ENCODE measurements around the gene SPOCK2.

The SPOCK2 gene

DNA sequence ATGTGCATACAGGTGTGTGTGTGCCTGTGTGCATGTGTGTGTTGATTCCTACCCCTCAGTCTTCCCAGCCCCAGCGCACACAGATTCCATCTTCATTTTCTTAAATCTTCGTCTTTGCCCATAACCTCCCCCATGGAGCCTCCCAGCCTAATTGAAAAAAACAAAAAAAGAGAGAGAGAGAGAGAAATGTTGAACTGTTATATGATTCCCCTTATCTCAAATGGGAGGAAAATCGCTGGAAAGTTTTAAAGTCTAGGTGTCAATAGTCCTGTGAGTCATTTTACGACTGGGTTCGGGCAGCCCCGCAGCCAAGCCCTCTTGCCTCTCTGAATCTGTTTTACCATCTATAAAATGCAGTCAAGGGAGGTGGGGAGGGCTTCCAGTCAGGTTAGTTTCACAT lies 60.9 kb downstream of the SPOCK2 start:
- DNase-seq (ENCODE audit: low spot score in 2 of 2) = no peak
- Mint-ChIP-seq H3K9me3 (no peaks in the 10 kb centered on the region), H3K27ac (no peak overlapping the region), H3K4me3 (no peak overlapping the region), H3K36me3 (no peaks in the 10 kb centered on the region), H3K4me1 (no peaks in the 10 kb centered on the region)
- ATAC-seq = no peak

DNA sequence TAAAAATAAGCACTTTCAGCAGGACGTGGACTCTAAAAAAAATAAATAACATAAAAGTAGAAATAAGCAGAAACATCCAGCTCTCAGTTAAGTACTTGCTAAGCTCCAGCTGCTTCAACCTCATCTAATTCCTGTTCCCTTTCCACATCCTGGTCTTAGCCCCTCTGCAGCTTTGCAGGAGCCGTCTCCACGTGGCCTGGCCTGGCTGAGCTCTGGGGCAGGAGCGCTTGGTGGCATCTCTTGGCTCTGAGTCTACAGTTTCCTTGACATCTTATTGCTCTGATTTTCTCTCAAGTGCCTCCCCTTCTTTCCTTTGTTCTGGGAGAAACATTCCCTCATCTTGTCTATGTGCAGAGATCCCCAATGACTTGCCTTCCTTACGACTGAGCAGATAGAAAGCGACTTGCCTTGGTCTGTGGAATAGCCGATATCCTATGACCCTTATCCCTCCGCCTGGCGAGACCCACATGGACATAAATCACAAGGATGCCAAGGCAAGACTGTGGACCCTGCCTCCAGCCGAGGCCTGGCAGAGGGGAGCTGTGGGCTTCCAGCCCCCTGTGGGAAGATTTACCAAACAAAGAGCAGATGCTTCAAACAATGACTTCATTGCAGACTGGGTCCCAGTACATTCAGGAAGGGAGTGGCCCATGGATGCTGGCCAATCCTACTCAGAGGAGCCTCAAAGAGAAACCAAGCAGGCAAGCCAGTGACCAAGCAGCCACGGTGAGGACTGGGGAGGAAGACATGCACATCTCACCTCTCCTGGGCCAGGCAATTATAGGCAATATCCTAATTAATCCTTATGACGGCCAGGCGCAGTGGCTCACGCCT lies 61.9 kb downstream of the SPOCK2 start:
- no peaks in the 10 kb centered on the region for H3K4me1 Mint-ChIP-seq
- H3K27ac Mint-ChIP-seq = no peak overlapping the region
- H3K4me3 Mint-ChIP-seq = no peak overlapping the region
- no peak for DNase-seq (ENCODE audit: low spot score in 2 of 2)
- H3K36me3 Mint-ChIP-seq = no peaks in the 10 kb centered on the region
- ATAC-seq = no peak
- no peaks in the 10 kb centered on the region for H3K9me3 Mint-ChIP-seq

DNA sequence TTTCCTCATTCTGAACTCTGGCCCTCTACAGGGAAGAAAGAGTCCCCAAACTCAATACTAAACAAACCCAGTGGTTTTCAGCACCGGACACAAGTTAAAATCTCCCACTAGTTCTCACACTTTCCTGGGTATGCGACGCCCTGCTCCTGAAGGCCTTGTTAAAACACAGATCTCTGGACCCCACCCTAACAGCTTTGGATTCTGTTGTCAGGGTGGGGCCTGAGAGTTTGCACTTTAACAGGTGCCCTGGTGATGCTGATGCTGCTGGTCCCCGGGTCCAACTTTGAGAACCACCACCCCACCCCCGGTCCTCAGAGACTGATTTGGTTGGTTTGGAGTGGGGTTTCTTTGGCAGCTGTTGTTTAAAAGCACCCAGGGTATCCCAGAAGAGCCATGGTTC lies 62.5 kb downstream of the SPOCK2 start:
- Mint-ChIP-seq H3K9me3 (no peaks in the 10 kb centered on the region), H3K4me1 (peaks cover 6% of the 10 kb centered on the region), H3K4me3 (no peak overlapping the region), H3K36me3 (no peaks in the 10 kb centered on the region), H3K27ac (no peak overlapping the region)
- ATAC-seq (no peak), DNase-seq (ENCODE audit: low spot score in 2 of 2) (no peak)

DNA sequence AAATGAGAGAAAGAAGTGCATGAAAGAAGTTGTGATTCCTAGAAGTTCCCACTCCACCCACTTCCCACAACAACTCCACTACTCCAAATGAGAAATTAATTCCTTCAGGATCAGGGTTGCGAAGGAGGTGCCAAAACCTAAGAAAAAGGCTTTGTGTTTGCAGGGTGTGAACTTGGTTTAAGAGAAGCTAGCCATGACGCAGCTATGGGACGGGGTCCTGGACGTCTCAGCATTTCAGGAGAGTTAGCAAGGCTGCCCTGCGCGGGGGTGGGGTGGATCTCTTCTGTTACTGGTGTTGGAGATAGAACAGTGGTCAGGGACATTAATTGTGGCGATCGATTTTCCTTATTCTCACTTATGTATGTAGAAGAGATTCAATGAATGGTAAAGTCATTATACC lies 63.0 kb downstream of the SPOCK2 start:
- Mint-ChIP-seq H3K36me3 (no peaks in the 10 kb centered on the region), H3K4me1 (peaks cover 7% of the 10 kb centered on the region), H3K4me3 (no peak overlapping the region), H3K27ac (no peak overlapping the region), H3K9me3 (no peaks in the 10 kb centered on the region)
- DNase-seq (ENCODE audit: low spot score in 2 of 2) = no peak
- no peak for ATAC-seq

DNA sequence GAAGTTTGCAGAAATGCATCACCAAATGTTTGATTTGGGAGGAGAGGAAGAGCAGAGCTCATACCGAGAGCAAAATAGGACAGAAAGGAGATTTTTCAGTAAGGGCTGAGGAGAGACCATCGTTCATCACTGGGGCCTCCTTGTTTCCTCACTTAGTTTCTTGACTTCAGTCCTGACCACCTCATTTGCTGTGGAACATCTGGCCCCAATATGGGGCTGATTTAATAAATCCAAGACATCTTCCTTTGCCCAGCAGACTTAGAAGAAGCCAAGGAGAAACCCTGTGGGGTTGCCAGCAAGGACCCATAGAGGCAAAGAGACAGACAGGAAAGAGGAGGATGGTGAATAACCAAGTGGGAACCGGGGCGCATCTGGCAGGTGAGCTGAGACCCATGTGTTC lies 63.8 kb downstream of the SPOCK2 start:
- H3K4me1 Mint-ChIP-seq = peaks cover 7% of the 10 kb centered on the region
- H3K4me3 Mint-ChIP-seq = no peak overlapping the region
- ATAC-seq (no peak), DNase-seq (ENCODE audit: low spot score in 2 of 2) (no peak)
- no peaks in the 10 kb centered on the region for H3K36me3 Mint-ChIP-seq
- H3K9me3 Mint-ChIP-seq = no peaks in the 10 kb centered on the region
- no peak overlapping the region for H3K27ac Mint-ChIP-seq

DNA sequence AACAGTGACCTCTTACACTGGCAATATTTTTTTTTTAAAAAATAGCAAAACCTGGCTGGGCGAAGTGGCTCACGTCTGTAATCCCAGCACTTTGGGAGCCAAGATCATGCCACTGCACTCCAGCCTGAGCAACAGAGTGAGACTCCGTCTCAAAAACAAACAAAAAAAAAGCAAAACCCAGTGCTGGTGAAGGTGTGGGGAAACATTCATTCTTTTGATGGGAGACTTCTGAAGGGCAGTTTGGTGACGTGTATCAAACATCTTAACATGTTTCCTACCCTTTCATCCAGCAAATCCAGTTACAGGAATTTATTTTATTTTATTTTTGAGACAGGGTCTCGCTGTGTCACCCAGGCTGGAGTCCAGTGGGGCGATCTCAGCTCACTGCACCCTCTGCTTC lies 66.1 kb downstream of the SPOCK2 start:
- ATAC-seq (no peak), DNase-seq (ENCODE audit: low spot score in 2 of 2) (no peak)
- no peaks in the 10 kb centered on the region for H3K36me3 Mint-ChIP-seq
- H3K27ac Mint-ChIP-seq = no peak overlapping the region
- H3K4me1 Mint-ChIP-seq = peaks cover 7% of the 10 kb centered on the region
- no peak overlapping the region for H3K4me3 Mint-ChIP-seq
- H3K9me3 Mint-ChIP-seq = no peaks in the 10 kb centered on the region

DNA sequence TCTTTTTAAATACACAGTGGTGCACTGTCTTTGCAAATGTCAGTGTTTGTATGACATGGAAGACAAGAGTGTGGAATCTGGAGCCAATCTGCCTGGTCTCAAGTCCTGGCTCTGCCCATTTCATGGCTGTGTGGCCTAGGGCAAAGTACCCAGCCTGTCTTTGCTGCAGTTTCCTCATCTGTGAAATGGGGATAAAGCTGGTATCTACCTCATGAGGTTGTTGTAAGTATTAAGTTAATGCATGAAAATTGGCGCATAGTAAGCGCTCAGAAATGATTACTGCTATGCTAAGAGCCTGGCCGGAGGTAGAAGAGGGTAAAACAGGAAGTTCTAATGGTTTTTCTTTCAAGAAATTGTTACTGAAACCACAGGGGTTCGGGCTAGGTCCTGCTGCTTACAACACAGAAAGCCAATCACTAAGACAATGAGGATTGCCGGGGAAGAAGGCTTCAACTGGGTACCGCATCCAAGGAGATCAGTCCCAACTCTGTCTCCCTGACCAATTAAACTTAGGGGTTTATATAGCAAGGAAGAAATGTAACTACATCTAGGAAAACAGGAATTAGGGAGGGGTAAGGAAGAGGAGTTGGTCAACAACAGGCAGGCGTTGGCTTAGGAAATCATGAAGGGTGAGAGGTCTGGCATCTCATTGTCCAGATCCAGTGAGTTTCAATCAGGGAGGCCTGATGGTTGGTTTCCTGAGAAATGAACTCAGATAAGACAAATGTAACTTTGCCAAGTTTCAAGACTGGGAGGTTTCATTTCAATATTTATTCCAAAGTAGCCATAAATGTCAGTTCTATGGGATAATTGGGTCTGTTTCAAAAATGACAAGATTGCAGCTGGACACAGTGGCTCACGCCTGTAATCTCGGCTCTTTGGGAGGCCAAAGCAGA lies 67.2 kb downstream of the SPOCK2 start:
- H3K36me3 Mint-ChIP-seq = no peaks in the 10 kb centered on the region
- H3K4me1 Mint-ChIP-seq = peaks cover 7% of the 10 kb centered on the region
- DNase-seq (ENCODE audit: low spot score in 2 of 2) (no peak), ATAC-seq (no peak)
- H3K9me3 Mint-ChIP-seq = no peaks in the 10 kb centered on the region
- H3K4me3 Mint-ChIP-seq = no peak overlapping the region
- no peak overlapping the region for H3K27ac Mint-ChIP-seq

DNA sequence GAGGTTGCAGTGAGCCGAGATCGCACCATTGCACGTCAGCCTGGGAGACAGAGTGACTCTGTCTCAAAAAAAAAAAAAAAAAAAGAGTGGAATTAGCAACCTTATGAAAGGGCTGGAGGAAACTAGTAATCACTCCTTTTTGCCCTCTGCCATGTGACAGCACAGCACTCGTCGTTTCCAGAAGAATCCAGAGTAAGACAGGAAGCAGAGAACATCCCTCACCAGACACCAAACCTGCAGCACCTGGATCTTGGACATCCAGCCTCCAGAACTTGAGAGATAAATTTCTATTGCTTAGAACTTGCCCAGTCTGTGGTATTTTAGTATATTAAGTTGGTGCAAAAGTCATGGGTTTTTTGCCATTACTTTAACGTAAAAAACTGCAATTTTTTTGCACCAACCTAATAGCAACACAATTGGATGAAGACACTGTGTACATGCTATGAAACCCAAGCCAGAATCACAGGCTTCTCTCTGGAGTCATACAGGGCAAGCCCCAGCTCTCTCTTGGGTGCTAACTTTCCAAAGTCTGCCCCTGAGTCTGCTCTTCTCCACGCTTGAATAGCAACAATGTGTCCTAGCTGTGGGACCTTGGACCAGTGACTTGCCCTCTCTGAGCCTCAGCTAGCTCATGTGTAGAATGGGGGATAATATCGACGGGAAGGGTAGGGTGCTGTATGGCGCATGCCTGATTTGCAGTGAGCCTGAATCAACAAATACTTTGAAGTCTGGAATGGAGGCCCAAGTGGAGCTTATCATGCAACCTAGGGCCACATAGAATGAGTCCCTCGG lies 69.1 kb downstream of the SPOCK2 start:
- H3K36me3 Mint-ChIP-seq = no peaks in the 10 kb centered on the region
- H3K9me3 Mint-ChIP-seq = no peaks in the 10 kb centered on the region
- ATAC-seq (no peak), DNase-seq (ENCODE audit: low spot score in 2 of 2) (no peak)
- no peak overlapping the region for H3K4me3 Mint-ChIP-seq
- no peak overlapping the region for H3K27ac Mint-ChIP-seq
- H3K4me1 Mint-ChIP-seq = peaks cover 7% of the 10 kb centered on the region

DNA sequence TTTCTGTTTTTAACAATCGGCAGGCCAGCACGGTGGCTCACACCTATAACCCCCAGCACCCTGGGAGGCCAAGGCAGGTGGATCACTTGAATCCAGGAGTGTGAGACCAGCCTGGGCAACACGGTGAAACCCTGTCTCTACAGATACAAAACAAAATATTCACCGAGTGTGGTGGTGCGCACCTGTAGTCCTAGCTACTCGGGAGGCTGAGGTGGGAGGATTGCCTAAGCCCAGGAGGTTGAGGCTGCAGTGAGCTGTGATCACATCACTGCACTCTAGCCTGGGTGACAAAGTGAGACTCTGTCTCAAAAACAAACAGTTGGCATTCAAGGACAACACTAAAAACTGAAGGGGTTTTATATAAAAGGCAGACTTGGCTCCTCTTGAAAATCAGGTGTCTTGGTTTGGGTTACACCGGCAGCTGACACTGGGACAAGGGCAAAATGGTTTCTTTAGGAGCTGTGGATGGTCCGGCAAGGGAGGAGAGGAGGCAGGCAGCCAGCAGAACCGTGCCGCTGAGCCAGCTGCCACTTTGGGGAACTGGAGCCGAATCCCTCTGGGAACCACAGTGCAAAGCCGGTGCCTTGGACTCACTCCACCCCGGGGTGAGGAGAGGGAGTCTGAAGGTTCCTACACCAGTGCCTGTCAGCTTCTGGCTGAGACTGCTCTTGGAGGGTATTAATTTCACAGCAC lies 71.6 kb downstream of the SPOCK2 start:
- Mint-ChIP-seq H3K36me3 (peaks cover 4% of the 10 kb centered on the region), H3K9me3 (no peaks in the 10 kb centered on the region), H3K27ac (no peak overlapping the region), H3K4me1 (peaks cover 7% of the 10 kb centered on the region), H3K4me3 (no peak overlapping the region)
- DNase-seq (ENCODE audit: low spot score in 2 of 2) = no peak
- no peak for ATAC-seq

DNA sequence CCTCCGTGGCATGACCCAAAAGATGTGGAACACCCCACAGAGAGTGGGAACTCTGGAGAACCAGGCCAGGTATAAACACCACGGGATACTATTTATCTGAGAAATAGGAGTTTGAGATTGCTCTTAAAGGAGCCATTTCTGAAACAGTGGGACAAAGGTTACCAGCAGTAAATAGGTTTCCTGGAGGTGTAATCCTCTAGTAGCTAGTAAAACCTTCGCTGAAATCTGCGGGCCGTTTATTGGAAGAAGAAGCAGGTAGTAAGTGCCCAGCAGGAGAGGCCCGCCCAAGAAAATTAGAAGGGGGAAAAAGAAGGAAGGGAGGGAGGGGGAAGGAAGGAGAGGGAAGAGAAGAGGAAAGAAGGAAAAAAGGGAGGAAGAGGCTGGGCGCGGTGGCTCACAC lies 72.5 kb downstream of the SPOCK2 start:
- Mint-ChIP-seq H3K36me3 (peaks cover 4% of the 10 kb centered on the region), H3K27ac (no peak overlapping the region), H3K9me3 (no peaks in the 10 kb centered on the region), H3K4me1 (peaks cover under 1% of the 10 kb centered on the region), H3K4me3 (no peak overlapping the region)
- no peak for DNase-seq (ENCODE audit: low spot score in 2 of 2)
- no peak for ATAC-seq

DNA sequence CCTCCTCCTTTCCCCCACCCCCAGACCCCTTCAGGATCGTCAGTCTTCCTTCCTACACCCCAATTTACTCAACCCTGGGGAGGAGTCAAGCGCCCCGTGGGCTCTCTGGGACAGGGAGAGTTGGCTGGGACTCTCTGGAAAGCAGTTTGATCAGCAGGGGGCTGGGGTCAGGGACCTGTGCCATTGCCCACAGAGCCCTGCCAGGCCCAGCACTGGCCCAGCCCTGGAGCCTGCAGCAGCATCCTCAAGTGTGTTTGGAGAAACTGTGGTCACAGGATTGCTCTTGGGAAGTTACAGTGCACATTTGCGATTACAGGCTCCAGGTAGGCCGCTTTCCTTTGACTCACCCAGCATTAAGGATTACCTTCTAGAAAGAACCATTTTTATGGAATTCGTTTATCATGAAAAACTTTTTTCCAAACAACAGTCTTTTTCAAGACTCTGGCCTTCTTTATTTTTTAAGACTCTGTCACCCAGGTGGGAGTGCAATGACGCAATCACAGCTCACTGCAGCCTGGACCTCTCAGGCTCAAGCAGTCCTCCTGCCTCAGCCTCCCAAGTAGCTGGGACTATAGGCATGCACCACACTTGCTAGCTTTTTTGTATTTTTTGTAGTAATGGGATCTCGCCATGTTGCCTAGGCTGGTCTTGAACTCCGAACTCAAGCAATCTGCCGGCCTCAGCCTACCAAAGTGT lies 73.4 kb downstream of the SPOCK2 start:
- DNase-seq (ENCODE audit: low spot score in 2 of 2) (no peak), ATAC-seq (no peak)
- no peaks in the 10 kb centered on the region for H3K4me1 Mint-ChIP-seq
- no peak overlapping the region for H3K27ac Mint-ChIP-seq
- H3K9me3 Mint-ChIP-seq = no peaks in the 10 kb centered on the region
- peaks cover 4% of the 10 kb centered on the region for H3K36me3 Mint-ChIP-seq
- H3K4me3 Mint-ChIP-seq = no peak overlapping the region

DNA sequence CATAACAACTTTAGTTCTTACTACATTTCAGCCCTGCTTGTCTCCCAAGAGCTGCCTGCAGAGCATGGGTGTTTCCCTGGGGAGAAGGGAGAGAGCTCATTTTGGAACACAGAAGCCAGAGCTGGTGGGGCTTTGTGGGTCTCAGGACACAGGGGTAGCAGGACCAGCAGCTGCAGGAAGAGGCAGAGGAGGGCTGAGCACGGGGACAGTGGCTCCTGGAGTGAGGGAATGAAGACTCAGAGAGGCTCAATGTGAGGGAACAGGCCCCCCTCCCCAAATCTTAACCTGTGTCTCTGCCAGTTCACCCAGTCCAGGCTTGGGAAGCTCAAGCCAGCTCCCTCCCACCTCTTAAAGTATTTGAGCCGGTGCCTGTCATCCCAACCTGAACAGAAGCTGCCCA lies 74.2 kb downstream of the SPOCK2 start:
- DNase-seq (ENCODE audit: low spot score in 2 of 2) (no peak), ATAC-seq (no peak)
- Mint-ChIP-seq H3K27ac (no peak overlapping the region), H3K4me3 (no peak overlapping the region), H3K36me3 (peaks cover 4% of the 10 kb centered on the region), H3K9me3 (no peaks in the 10 kb centered on the region), H3K4me1 (no peaks in the 10 kb centered on the region)

DNA sequence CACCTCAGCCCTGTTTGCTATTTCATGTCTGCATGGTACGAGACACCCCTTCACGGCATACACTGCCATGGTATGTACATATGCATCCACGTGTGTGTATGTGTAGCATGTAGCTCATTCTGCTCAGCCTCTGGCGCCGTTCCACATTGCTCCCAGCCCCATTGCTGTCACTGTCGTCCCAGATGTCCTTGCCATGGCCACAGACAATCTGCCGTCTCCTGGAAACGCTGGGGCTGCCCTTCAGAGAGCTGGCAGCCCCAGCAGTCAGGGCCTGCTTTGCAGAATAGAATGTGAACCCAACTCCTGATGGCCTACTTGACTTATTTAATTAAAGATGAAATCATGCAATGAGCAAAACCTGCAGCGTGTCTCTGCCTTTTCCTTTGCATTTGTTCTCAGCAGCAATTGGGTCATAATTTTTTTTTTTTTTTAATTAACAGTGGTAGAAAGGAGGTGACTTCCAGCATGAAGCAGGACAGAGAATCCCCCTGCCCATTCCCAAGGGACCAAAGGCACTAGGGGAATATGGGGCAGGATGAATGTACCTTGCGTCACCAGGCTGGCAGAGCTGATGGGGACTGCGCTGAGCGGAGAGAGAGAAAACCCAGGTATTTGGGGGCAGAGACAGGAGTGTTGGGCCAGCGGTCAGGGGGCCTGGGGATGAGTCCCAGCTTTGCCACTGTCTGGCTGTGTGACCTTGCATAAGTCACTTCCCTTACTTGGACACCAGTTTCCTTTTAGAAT lies 75.0 kb downstream of the SPOCK2 start:
- H3K36me3 Mint-ChIP-seq = peaks cover 4% of the 10 kb centered on the region
- DNase-seq (ENCODE audit: low spot score in 2 of 2) = no peak
- H3K27ac Mint-ChIP-seq = no peak overlapping the region
- H3K9me3 Mint-ChIP-seq = no peaks in the 10 kb centered on the region
- H3K4me3 Mint-ChIP-seq = no peak overlapping the region
- no peaks in the 10 kb centered on the region for H3K4me1 Mint-ChIP-seq
- ATAC-seq = no peak

DNA sequence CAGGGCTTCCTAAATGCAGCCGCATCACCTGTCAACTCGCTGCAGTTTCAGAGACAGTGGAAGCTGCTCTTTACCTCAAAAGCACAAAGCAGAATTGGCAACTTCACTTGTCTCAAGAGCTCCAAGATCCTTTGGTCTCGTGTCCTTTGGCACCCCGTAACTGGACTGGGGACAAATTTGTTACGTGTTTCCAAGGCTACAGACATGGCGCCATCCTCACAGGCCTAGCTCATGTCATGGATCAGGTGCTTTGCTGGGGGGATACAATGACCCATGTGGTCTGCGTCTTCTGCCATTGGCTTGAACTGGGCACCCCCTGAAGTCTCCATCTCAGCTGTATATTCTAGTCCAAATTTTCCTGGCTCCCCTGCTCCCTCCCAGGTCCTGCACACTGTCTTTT lies 75.6 kb downstream of the SPOCK2 start:
- no peak for ATAC-seq
- H3K9me3 Mint-ChIP-seq = no peaks in the 10 kb centered on the region
- no peak overlapping the region for H3K4me3 Mint-ChIP-seq
- no peaks in the 10 kb centered on the region for H3K4me1 Mint-ChIP-seq
- no peak overlapping the region for H3K27ac Mint-ChIP-seq
- DNase-seq (ENCODE audit: low spot score in 2 of 2) = no peak
- peaks cover 4% of the 10 kb centered on the region for H3K36me3 Mint-ChIP-seq
